Transverse colon (tissue), 4 donors: ENCODE data around the gene S100A5.

Experiments
- CTCF ChIP-seq, 5 experiments: fragments of 200-600 bp in 3 of 5; fragments of 450-650 bp in 2 of 5; sonication (generic) in 3 of 5; IDR thresholded peaks; 1 replicate in 2 of 5; 2 replicates in 3 of 5; pipeline ENCODE4 v1.5.1; 2016 to 2017; ENCODE audit warnings: antibody characterized with exemption in 5 of 5, inconsistent platforms in 3 of 5, mild to moderate bottlenecking in 2 of 5, moderate library complexity in 1 of 5
- POLR2AphosphoS5 ChIP-seq, 3 donors: sonication (generic); formaldehyde crosslinking; IDR thresholded peaks; one replicate each; pipeline ENCODE4 v1.6.1; 2016; ENCODE audit warnings: antibody characterized with exemption in 3 of 3

DNA sequence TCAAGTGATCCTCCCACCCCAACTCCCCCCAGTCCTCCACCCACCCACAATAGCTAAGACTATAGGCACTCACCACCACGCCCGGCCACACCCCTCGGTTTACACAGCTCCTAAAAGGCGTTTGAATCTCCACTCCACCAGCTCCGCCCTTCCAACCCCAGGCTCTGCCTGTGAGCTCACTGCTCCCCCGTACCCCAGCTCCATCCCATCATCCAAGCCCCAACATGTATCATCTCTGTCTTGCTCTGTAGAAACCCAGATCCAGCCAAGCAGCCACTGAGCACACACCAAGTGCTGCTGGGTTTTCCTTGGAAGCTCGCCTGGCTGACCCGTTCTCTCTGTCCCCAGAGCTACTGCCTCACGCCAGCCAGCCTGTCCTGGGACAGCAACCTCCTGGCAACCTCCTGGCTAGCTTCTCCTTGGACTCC, 36.9 kb upstream of the S100A5 start:
- TF ChIP-seq CTCF (IDR thresholded peaks at IDR 0.05), result no peak
- TF ChIP-seq POLR2AphosphoS5 (IDR thresholded peaks at IDR 0.05), result no peak
